ENCODE data around the gene NXPH2.

Gene NXPH2

DNA sequence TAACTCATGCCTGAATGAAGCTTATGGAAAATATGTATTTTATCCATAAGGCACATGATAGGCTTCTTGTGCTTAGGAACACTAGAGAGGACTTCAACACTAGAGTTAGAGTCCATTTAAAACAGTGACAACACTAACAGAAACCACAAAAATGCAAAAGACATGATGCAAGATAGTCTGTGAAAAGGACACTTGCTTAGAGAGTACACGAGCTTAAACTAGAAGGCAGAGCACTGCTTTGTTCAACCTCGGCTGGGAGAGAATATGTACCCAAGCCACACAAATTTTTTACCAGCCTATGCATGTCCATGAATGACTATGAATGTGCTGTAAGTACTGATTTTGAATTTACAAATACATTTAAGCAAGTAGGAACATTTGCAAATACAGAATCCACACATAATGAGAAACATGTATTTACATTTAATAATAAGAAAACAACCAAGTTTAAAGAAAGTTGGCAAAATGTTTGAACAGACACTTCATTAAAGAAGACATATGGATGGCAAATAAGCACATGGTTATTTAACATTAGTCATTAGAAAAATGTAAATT lies 148.0 kb downstream of the NXPH2 start:
- H3K4me3 ChIP-seq (ENCODE audit: low read length) = no peak overlapping the region
- peaks cover 7% of the 10 kb centered on the region for H3K9me3 ChIP-seq (ENCODE audit: control insufficient read depth, low read length)
- no peak overlapping the region for H3K9ac ChIP-seq (ENCODE audit: low read length)
- peaks cover 2% of the 10 kb centered on the region for H3K27me3 ChIP-seq (replicated peaks; ENCODE audit: control insufficient read depth, insufficient read depth, low read length)
- H3K36me3 ChIP-seq (ENCODE audit: control insufficient read depth, insufficient read depth, low read length, severe bottlenecking) = no peaks in the 10 kb centered on the region
- H3K4me1 ChIP-seq (ENCODE audit: control insufficient read depth, insufficient read depth, low read length) = peaks cover 8% of the 10 kb centered on the region
- DNase-seq (ENCODE audit: low read depth) = peak; percentile 75

DNA sequence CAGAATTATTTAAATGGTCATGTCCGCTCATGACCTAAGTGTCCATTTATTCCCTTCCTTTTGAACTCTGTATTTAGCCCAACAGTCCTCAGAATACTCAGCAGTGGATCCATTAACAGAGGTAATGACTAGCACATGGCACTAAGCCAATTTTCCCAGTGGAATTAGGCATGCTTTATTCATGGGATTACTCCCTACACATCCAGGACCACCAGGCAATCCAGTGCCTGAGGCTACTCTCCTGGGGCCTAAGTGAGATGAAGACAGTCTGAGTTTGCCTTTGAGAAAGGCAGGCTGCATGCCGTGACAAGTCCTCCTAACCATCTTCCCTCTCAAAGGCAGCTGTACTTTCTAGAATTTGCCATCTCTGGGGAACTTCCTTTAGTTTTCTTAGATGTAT lies 150.0 kb downstream of the NXPH2 start:
- H3K9ac ChIP-seq (ENCODE audit: low read length) = no peak overlapping the region
- H3K27me3 ChIP-seq (replicated peaks; ENCODE audit: control insufficient read depth, insufficient read depth, low read length) = peaks cover 5% of the 10 kb centered on the region
- H3K9me3 ChIP-seq (ENCODE audit: control insufficient read depth, low read length) = peaks cover 7% of the 10 kb centered on the region
- no peak for DNase-seq (ENCODE audit: low read depth)
- H3K4me1 ChIP-seq (ENCODE audit: control insufficient read depth, insufficient read depth, low read length) = peaks cover 8% of the 10 kb centered on the region
- no peaks in the 10 kb centered on the region for H3K36me3 ChIP-seq (ENCODE audit: control insufficient read depth, insufficient read depth, low read length, severe bottlenecking)
- no peak overlapping the region for H3K4me3 ChIP-seq (ENCODE audit: low read length)

DNA sequence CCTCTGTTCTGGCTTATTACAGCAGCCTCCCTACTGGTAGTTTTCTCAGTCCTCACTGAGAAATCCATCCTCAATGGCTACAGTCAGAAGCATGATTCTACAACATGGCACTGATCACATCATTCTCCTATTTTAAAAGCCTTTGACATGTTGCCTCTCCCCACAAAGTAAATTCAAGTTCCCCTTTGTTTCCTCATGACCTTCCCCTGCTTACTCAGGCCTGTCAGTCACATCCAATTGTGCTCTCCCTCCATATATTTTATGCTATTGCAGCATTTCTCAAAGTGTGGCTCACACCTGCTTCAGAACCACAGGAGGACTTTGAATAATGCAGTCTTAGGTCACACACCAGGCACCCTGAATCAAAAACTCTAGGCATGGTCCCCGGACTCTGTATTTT lies 154.0 kb downstream of the NXPH2 start:
- DNase-seq (ENCODE audit: low read depth) = no peak

DNA sequence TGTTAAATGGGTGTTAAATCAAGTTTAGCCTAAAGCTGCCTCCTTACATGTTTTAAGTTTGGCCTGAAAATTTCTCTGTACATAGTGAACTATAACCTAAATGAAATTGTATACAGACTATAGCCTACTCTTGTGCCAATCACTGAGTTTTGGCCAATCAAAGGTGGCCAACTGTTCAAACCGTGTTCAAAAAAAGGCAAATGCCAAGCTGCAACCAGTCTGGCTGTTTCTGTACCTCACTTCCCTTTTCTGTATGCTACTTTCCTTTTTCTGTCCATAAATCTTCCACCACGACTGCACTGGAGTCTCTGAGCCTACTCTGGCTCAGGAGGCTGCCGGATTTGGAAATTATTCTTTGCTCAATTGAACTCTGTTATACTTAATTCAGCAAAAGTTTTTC lies 157.6 kb downstream of the NXPH2 start:
- DNase-seq (ENCODE audit: low read depth) = no peak
- Histone ChIP-seq H3K36me3 (ENCODE audit: control insufficient read depth, insufficient read depth, low read length, severe bottlenecking) (no peaks in the 10 kb centered on the region), H3K9ac (ENCODE audit: low read length) (no peak overlapping the region), H3K4me1 (ENCODE audit: control insufficient read depth, insufficient read depth, low read length) (peaks cover 14% of the 10 kb centered on the region), H3K4me3 (ENCODE audit: low read length) (no peak overlapping the region), H3K9me3 (ENCODE audit: control insufficient read depth, low read length) (no peaks in the 10 kb centered on the region), H3K27me3 (replicated peaks; ENCODE audit: control insufficient read depth, insufficient read depth, low read length) (peaks cover 5% of the 10 kb centered on the region)

More for the DNA sequence above, 154.0 kb downstream of the NXPH2 start:
- peaks cover 5% of the 10 kb centered on the region for H3K27me3 ChIP-seq (replicated peaks; ENCODE audit: control insufficient read depth, insufficient read depth, low read length)
- H3K4me3 ChIP-seq (ENCODE audit: low read length) = no peak overlapping the region
- no peak overlapping the region for H3K9ac ChIP-seq (ENCODE audit: low read length)
- peaks cover 10% of the 10 kb centered on the region for H3K4me1 ChIP-seq (ENCODE audit: control insufficient read depth, insufficient read depth, low read length)
- no peaks in the 10 kb centered on the region for H3K36me3 ChIP-seq (ENCODE audit: control insufficient read depth, insufficient read depth, low read length, severe bottlenecking)
- no peaks in the 10 kb centered on the region for H3K9me3 ChIP-seq (ENCODE audit: control insufficient read depth, low read length)

DNA sequence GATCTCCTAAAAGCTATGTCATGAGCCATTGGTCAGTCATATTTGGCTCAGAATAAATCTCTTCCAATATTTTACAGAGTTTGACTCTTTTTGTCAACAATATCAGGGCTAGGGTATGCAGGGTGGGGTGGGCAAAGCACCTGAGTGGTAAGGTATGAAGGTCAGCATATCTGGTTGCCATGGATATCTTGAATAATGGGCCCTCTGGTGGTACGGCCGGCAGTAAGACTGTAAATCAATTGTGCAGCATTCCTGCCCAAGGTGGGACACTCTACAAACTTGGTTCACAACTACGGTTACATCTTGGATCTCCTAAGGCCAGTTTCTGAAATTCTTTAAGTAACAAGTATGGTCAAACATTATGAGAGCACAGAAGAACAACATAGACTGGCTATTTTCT lies 159.1 kb downstream of the NXPH2 start:
- Histone ChIP-seq H3K36me3 (ENCODE audit: control insufficient read depth, insufficient read depth, low read length, severe bottlenecking) (no peaks in the 10 kb centered on the region), H3K27me3 (replicated peaks; ENCODE audit: control insufficient read depth, insufficient read depth, low read length) (no peaks in the 10 kb centered on the region), H3K4me3 (ENCODE audit: low read length) (no peak overlapping the region), H3K4me1 (ENCODE audit: control insufficient read depth, insufficient read depth, low read length) (peaks cover 14% of the 10 kb centered on the region), H3K9me3 (ENCODE audit: control insufficient read depth, low read length) (no peaks in the 10 kb centered on the region), H3K9ac (ENCODE audit: low read length) (no peak overlapping the region)
- DNase-seq (ENCODE audit: low read depth) = no peak

DNA sequence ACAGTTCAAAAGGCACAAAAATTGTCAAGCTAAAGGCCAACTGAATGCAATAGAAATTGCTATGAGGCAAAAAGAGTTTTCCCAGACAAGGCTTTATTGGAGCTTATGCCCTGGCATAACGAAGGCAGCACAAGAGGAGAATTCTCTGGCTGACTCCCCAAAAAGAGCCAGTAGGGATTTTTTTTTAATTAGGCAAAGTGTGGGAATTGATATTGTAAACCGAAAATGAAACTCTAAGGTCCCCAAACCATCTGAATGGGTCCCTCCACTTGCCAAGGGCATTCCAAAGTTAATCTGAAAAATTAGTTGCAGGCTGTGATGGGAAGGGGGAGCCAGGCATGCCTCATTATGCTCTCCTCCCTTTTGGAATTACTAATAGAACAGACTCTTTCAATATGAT lies 159.8 kb downstream of the NXPH2 start:
- peaks cover 14% of the 10 kb centered on the region for H3K4me1 ChIP-seq (ENCODE audit: control insufficient read depth, insufficient read depth, low read length)

More for the DNA sequence above, 159.8 kb downstream of the NXPH2 start:
- Histone ChIP-seq H3K27me3 (replicated peaks; ENCODE audit: control insufficient read depth, insufficient read depth, low read length) (no peaks in the 10 kb centered on the region), H3K9ac (ENCODE audit: low read length) (no peak overlapping the region), H3K9me3 (ENCODE audit: control insufficient read depth, low read length) (no peaks in the 10 kb centered on the region), H3K36me3 (ENCODE audit: control insufficient read depth, insufficient read depth, low read length, severe bottlenecking) (no peaks in the 10 kb centered on the region), H3K4me3 (ENCODE audit: low read length) (no peak overlapping the region)
- no peak for DNase-seq (ENCODE audit: low read depth)

All from adipocyte (in vitro differentiated cells).